ENCODE results near the gene DHRSX.
"Not testable (repeated sequence)": the region's sequence is repeated elsewhere in the genome, so short reads cannot be mapped to it uniquely, and the experiment has no call there.

Gene DHRSX

DNA sequence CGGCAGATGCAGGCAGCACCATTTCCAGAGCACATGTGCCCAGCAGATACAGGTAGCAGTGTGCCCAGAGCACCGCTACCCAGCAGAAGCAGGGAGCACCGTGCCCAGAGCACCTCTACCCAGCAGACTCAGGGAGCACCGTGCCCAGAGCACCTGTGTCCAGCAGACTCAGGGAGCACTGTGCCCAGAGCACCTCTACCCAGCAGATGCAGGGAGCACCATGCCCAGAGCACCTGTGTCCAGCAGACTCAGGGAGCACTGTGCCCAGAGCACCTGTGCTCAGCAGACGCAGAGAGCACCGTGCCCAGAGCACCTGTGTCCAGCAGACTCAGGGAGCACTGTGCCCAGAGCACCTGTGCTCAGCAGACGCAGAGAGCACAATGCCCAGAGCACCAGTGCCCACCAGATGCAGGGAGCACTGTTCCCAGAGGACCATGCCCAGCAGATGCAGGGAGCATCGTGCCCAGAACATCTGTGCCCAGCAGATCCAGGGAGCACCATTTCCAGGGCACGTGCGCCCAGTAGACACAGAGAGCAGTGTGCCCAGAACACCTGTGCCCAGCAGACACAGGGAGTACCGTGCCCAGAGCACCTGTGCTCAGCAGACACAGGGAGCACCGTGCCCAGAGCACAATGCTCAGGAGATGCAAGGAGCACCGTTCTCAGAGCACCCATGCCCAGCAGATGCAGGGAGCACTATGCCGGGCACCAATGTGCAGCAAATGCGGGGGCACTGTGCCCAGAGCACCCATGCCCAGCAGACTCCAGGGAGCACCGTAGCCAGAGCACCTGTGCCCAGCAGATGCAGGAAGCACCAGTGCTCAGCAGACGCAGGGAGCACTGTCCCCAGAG, 236.4 kb downstream of the DHRSX start:
- no peak for DNase-seq

- no peak for DNase-seq
Observed at GRCh38 chrX:2263203-2263602, 237.6 kb downstream of the DHRSX start.

DNA sequence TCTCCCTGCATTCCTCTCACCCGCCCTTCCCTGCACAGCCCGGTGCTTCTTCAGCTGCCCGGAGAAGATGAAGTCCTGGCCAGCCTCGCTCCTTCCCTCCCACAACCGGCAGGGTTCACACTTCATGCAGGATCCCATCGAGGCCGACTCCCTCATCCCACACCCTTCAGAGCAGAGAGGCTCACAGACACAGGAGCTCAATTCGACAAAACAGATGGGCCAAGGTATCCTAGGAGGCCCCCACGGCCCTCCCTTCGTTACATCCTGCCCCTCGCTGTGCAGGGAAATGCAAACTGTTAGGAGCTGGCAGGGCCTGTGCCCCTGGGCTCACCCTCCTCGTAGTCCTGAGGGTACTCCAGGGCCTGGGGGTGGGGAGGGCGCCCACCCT, 238.1 kb downstream of the DHRSX start:
- peak; percentile 42 for DNase-seq

DNA sequence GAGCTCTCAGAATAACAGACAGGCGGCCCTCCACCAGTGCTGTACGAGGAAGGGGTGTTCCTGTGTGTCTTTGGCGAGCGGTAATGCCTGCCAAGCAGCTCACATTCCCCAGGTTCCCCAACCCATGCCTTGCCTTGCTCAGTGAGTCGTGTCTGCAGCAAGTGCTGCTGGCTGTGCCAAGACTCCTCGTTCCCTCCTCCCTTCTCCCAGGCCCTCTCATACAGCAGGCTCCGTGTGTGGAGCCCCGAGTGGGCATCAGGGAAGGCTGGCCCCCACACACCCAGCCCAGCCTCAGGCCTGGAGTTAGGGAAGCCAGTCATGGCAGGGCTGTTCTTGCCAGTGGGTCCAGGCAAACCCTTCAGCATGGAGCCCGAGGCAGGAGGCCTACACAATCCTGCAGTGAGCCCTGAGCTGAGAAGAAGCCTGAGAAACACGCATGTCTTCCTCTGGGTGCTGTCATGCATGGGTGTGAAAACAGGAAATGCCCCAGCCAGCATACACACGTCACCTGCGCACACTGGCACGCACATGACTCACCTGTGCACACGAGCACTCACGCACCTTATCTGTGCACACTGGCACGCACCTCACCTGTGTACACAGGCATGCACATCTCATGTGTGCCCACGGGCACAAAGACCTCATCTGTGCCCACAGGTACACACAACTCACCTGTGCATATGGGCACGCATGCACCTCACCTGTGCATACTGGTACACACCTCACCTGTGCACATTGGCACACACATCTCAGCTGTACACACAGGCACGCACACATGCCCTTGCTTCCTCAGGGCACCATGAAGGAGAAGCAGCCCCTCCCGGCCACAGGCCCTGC, 238.7 kb downstream of the DHRSX start:
- DNase-seq: peak; percentile 64

DNA sequence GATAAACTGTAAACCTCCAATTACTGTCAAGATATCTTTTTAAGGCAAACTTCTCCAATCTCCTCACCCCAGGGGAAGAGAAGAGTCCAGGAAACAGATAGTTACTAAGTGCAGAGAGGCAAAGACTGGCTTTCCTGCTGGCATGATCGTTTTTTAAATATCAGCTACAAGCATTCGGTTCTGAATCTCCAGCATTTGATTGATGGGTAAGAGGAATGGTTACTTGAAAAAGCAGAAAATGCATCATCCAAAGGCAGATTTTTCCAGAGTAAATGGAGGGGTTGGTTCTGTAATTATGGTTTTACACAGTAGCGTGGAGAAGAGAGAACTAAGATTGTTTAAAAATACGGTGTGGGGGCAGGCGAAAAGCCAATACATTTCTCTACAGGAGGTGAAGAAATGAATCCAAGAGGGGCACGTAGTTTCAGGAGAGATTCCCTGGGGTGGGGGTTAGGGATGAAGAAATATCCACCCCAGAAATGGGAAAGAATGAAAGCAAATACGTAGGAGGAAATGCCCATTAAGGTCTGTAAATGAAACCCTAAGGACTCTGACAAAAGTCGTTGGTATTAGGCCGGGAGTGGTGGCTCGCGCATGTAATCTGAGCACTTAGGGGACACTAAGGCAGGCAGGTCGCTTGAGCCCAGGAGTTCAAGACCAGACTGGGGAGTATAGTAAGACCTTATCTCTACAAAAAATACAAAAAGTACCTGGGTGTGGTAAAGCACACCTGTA, 248.3 kb downstream of the DHRSX start:
- no peak for DNase-seq

DNA sequence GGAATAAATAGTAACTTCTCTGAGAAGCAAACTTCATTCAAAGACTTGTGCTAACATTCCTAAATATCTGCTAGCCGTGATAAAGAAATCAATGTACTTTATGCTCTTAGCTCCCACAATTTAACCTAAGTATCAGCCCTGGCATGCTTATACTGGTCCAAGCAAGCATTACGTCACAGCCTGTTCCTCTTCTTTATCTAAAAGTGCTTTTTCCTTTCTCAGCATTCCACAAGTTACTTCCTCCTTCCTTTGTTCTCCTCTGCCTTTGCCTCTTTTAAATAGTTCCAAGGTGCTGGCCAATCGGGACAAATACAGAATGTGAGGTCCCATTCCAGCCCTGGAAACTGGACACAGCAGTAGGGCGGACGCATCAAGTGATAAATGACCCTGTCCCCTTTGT, 249.6 kb downstream of the DHRSX start:
- DNase-seq: no peak

GRCh38 chrX:2243913-2244460, 256.8 kb downstream of the DHRSX start:
- no peak for DNase-seq

GRCh38 chrX:2242980-2243379, 257.8 kb downstream of the DHRSX start:
- no peak for DNase-seq

DNA sequence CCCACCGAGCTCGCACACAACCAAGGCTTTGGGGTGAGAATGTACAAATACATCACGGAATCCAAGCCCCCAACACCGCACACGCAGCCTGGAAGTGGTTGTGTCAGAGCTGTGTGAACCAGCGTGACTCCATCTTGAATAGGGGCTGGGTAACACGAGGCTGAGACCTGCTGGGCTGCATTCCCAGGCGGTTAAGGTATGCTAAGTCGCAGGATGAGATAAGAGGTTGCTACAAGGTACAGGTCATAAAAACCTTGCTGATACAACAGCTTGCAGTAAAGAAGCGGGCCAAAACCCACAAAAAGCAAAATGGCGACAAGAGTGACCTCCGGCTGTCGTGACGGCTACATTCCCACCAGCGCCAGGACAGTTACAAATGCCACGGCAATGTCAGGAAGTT, 258.4 kb downstream of the DHRSX start:
- no peak for DNase-seq

DNA sequence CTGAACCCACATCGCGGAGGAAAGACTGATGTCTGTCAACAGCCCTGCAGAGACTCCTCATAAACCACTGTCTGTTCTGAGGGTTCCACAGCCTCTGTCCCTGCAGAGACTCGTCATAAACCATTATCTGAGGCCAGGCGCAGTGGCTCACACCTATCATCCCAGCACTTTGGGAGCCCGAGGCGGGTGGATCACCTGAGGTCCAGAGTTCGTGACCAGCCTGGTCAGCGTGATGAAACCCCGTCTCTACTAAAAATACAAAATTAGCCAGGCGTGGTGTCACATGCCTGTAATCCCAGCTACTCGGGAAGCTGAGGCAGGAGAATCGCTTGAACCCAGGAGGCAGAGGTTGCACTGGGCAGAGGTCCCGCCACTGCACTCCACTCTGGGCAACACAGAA, 259.3 kb downstream of the DHRSX start:
- DNase-seq: not testable (repeated sequence)

- DNase-seq: not testable (repeated sequence)
Observed at GRCh38 chrX:2240761-2241160, 260.0 kb downstream of the DHRSX start.

DNA sequence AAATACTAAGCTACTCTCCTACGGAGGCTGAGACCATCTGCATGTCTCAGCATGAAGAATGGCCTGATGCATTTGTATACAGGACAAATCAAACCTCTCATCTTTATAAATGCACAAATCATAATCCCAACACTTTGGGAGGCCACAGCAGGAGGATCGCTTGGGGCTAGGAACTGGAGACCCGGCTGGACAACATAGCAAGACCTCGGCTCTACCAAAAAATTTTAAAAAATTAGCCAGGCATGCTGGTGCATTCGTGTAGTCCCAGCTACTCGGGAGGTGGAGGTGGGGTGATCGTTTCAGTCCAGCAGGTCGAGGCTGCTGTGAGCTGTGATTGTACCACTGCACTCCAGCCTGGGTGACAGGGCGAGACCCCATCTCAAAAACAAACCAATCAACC, 262.8 kb downstream of the DHRSX start:
- DNase-seq: no peak

GRCh38 chrX:2231570-2232192, 269.1 kb downstream of the DHRSX start:
- DNase-seq: no peak

- DNase-seq: no peak
Observed at GRCh38 chrX:2230457-2230856, 270.3 kb downstream of the DHRSX start.

GRCh38 chrX:2228536-2228935, 272.2 kb downstream of the DHRSX start:
- no peak for DNase-seq

GRCh38 chrX:2226906-2227656, 273.7 kb downstream of the DHRSX start:
- no peak for DNase-seq

DNA sequence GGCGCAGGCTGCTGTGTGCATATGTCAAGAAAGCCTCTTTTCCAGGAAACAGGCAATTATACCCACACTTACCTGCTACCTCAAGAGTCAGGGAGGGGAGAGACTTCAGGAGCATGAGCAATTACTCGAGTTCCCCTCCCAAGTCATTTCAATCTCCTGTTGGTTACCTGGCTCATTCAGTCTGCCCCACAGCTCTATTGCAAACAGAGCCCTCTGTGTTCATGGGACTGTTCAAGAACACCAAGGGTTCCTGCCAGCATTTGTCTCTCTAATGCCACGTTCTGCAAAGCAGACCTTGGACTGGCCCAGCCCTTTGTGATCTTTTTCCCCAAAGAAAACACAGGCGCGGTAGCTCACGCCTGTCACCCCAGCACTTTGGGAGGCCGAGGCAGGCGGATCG, 274.6 kb downstream of the DHRSX start:
- no peak for DNase-seq

- no peak for DNase-seq
Observed at GRCh38 chrX:2224597-2225235, 276.1 kb downstream of the DHRSX start.

GRCh38 chrX:2224161-2224560, 276.6 kb downstream of the DHRSX start:
- no peak for DNase-seq

DNA sequence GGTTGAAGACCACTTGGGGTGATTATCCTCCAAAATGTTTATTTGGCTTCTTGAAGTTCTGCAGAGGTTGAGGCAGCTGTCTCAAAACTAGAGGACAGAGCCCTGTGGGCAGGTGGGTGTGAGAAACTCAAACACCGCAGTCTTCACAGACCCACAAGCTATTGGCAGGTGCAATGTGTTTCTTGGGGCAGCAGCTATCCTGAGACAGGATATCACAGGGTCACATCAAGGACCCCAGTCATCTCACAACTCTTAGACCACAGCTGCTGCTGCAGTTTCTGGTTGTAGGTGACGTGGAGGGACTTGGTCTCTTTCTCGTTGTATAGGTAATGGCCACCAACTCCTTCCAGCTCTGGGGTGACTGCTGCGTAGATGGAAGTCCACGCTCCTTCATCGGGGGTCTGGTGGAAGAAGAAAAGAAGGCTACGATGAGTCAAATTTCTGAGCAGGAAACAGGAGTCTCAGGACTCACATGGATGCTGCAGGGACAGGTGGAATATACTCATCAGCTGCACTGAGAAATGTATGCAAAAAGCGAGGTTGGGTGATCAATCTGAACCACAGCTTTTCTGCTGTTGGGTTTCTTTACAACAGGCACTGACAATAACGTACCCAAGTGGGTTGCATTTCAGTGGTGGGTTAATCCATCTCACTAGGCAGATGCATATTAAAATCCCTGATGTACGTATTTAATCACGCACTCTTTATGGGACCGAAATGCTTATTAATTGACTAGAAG, 279.8 kb downstream of the DHRSX start:
- DNase-seq: no peak
